T-helper 1 cell treated with Interleukin-12 subunit alpha and Interleukin-12 subunit beta and Interleukin-4 antibody, amounts not matched to agents 30 μg/mL and 1 μg/mL, for 36 hours (primary cell): Measurements from ENCODE around the gene FLNB.

Experiments
- H3K27ac Mint-ChIP-seq: one replicate; pipeline ENCODE4 v1.8.0; 2021; ENCODE audit warnings: mild to moderate bottlenecking, mixed read lengths
- H3K27me3 Mint-ChIP-seq: one replicate; pipeline ENCODE4 v1.8.0; 2021; ENCODE audit warnings: low read depth, mixed read lengths
- H3K36me3 Mint-ChIP-seq: one replicate; pipeline ENCODE4 v1.8.0; 2021; ENCODE audit warnings: low read depth, mixed read lengths
- H3K4me1 Mint-ChIP-seq: one replicate; pipeline ENCODE4 v1.8.0; 2021; ENCODE audit warnings: low read depth, mixed read lengths
- H3K4me3 Mint-ChIP-seq: one replicate; pipeline ENCODE4 v1.8.0; 2021; ENCODE audit warnings: mild to moderate bottlenecking, moderate library complexity, mixed read lengths
- H3K9me3 Mint-ChIP-seq: one replicate; pipeline ENCODE4 v1.8.0; 2021; ENCODE audit warnings: mixed read lengths

FLNB gene

DNA sequence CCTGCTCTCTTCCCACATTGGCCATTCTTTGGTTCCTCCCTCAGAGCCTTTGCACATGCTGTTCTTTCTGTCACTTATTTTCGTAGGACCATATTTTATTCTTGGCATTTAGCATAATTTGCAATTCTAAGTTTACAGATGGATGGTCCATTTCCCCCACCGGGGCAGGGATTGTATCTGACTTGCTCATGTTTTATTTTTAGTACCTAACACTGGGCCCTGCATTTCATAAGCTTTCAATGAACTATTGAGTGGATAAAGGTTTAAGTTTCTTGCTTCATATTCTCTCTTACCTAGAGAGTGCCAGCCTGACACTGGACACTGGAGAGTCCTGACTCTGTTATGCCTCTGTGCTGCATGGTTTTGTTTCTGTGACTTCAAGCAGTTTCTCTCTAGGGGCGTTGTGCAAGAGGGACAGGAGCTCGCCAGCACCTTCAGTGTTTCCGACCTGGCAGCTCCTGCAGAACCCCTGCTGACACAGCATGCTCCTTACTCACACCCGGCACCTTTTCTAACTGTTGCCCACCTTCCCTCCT lies 87.4 kb downstream of the FLNB start:
- Mint-ChIP-seq H3K27me3 (no peaks in the 10 kb centered on the region), H3K36me3 (peaks cover 16% of the 10 kb centered on the region), H3K27ac (no peak overlapping the region), H3K4me3 (no peak overlapping the region), H3K4me1 (no peaks in the 10 kb centered on the region), H3K9me3 (no peaks in the 10 kb centered on the region)

DNA sequence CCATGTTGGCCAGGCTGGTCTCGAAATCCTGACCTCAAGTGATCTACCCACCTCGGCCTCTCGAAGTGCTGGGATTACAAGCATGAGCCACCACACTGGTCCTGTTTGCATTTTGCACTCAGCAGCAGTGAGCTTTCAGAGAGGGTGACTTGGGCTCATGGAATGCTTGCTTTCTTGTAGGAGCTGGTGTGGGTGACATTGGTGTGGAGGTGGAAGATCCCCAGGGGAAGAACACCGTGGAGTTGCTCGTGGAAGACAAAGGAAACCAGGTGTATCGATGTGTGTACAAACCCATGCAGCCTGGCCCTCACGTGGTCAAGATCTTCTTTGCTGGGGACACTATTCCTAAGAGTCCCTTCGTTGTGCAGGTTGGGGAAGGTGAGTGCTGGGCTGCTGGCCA lies 90.3 kb downstream of the FLNB start:
- H3K4me1 Mint-ChIP-seq = no peaks in the 10 kb centered on the region
- H3K27ac Mint-ChIP-seq = no peak overlapping the region
- H3K27me3 Mint-ChIP-seq = no peaks in the 10 kb centered on the region

GRCh38 chr3:58099865-58100264 lies 91.6 kb downstream of the FLNB start:
- Mint-ChIP-seq H3K36me3 (peaks cover 20% of the 10 kb centered on the region), H3K4me3 (no peak overlapping the region), H3K27ac (no peak overlapping the region), H3K9me3 (no peaks in the 10 kb centered on the region), H3K4me1 (no peaks in the 10 kb centered on the region), H3K27me3 (no peaks in the 10 kb centered on the region)

More for the DNA sequence above, 90.3 kb downstream of the FLNB start:
- peaks cover 20% of the 10 kb centered on the region for H3K36me3 Mint-ChIP-seq
- H3K4me3 Mint-ChIP-seq = no peak overlapping the region
- no peaks in the 10 kb centered on the region for H3K9me3 Mint-ChIP-seq

DNA sequence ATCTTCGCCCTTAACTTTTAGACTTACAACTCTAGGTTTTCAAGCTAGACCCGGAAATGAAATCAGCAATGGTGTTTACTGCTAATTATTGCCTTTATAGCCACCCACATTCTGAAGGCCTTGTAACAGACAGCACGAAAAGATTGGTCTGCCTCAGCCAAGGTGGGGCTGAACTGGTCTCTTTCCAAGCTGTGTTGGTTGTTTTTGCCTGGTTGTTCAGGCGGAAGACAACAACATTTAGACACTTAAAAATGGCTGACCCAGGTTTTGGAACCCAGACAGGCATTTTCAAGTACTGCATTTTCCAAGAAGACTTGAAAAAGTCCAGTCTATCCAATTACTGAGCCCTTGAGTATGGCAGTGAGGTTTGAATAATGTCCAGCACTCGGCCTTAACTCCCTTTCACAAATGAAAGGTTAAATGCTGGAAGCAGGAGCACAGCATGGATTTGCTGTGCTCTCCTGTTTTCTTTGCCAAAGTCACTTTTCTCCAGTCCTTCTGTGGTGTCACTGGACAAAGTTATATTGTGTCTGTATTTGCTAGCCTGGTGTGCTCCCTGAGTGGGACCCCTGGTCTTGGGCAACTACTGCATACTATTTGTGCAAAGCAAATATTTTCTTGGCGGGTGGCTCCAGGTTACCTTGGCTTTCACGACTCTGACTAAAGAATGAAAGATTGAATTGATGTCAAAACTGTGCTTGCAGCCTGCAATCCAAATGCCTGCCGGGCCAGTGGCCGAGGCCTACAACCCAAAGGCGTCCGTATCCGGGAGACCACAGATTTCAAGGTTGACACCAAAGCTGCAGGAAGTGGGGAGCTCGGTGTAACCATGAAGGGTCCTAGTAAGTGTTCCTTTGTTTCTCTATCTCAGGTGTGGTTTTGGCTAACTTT lies 93.5 kb downstream of the FLNB start:
- Mint-ChIP-seq H3K4me3 (no peak overlapping the region), H3K27ac (no peak overlapping the region), H3K4me1 (no peaks in the 10 kb centered on the region), H3K9me3 (no peaks in the 10 kb centered on the region), H3K27me3 (no peaks in the 10 kb centered on the region), H3K36me3 (peaks cover 23% of the 10 kb centered on the region)

DNA sequence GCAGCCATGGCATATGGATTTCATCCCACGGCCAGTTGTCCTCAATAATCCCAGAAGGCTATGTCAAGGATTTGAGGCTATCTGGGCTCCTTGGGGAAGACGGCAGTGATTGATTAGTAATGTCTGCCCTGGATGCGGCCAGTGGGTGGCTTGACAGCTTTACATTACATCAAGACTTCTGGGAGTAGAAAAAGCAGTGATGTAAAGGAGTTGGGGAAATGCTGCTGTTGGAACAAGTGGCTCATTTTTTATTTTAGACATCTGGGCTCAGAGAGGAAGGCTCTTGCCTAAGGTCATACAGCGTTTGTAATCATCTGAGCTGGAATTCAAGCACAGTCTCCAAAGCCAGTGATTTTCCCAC lies 94.1 kb downstream of the FLNB start:
- peaks cover 2% of the 10 kb centered on the region for H3K4me1 Mint-ChIP-seq

DNA sequence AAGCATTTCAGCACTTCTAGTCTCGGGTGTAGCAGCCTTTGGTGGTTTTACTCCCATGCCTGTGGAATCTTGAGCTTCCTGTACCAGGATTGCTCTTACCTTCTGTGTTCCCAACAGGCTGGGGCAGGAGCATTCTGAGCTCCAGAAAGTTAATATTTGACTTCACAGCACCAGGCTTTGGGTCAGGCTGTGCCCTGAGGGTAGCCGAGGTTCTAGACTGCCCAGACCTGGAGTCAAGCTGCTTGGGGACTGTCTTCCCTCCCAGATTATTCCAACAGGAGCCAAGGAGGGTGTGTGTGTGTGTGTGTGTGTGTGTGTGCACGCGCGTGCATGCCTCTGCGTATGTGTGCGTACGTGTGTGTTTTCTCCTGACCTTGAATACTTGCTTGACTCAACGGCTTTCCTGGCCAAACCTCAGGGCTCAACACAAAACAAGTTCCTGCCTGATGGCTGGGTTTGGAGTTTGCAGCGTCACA lies 94.8 kb downstream of the FLNB start:
- Mint-ChIP-seq H3K36me3 (peaks cover 29% of the 10 kb centered on the region), H3K27me3 (no peaks in the 10 kb centered on the region), H3K4me1 (peaks cover 2% of the 10 kb centered on the region), H3K27ac (no peak overlapping the region), H3K9me3 (no peaks in the 10 kb centered on the region), H3K4me3 (no peak overlapping the region)

More for the DNA sequence above, 94.1 kb downstream of the FLNB start:
- no peak overlapping the region for H3K27ac Mint-ChIP-seq
- H3K27me3 Mint-ChIP-seq = no peaks in the 10 kb centered on the region
- H3K9me3 Mint-ChIP-seq = no peaks in the 10 kb centered on the region
- H3K4me3 Mint-ChIP-seq = no peak overlapping the region
- peaks cover 27% of the 10 kb centered on the region for H3K36me3 Mint-ChIP-seq

DNA sequence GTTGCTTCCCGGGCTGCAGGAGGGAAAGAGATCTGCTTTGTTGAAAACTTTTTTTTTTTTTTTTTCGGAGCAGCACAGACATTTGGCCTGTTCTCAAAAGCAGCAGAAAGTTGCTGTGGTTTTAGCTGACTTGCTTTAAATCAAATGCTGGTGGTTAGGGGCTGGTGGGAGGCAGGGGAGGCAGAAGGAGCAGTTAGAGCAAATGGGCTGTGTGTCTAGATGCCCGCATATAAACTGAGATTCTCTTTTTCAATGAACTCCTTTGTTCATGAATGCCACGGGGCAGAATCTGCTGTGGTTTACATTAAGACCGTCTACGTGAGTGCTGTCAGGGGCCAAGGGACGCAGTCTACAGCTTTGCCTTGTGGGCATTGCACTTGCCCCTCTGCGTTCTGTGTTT lies 95.9 kb downstream of the FLNB start:
- H3K27ac Mint-ChIP-seq = no peak overlapping the region
- H3K4me1 Mint-ChIP-seq = peaks cover 2% of the 10 kb centered on the region
- H3K4me3 Mint-ChIP-seq = no peak overlapping the region
- H3K9me3 Mint-ChIP-seq = no peaks in the 10 kb centered on the region
- H3K36me3 Mint-ChIP-seq = peaks cover 25% of the 10 kb centered on the region
- no peaks in the 10 kb centered on the region for H3K27me3 Mint-ChIP-seq

DNA sequence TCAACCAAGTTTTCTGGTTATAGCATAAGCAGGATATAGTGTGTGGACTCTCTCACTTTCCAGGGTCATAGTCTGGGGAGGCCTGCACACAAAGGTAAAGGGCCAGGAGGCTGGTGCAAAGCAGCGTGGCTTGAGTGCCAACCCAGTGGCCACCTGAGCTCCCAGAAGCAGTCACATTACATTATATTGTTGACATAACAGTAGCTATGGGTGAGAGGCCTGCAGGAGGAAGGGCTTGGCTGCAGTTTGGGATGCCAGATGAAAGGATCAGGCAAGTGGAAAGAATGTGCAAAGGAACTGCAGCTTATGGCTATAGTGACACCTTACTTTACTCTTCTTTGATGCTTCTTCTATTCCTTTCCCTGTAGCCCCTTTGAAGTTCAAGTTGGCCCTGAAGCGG lies 96.5 kb downstream of the FLNB start:
- Mint-ChIP-seq H3K4me3 (no peak overlapping the region), H3K27ac (no peak overlapping the region), H3K4me1 (peaks cover 2% of the 10 kb centered on the region), H3K9me3 (no peaks in the 10 kb centered on the region), H3K36me3 (peaks cover 25% of the 10 kb centered on the region), H3K27me3 (no peaks in the 10 kb centered on the region)

GRCh38 chr3:58105196-58105595 lies 97.0 kb downstream of the FLNB start:
- no peak overlapping the region for H3K27ac Mint-ChIP-seq
- no peak overlapping the region for H3K4me3 Mint-ChIP-seq
- no peaks in the 10 kb centered on the region for H3K9me3 Mint-ChIP-seq
- H3K4me1 Mint-ChIP-seq = peaks cover 2% of the 10 kb centered on the region
- H3K36me3 Mint-ChIP-seq = peaks cover 27% of the 10 kb centered on the region
- no peaks in the 10 kb centered on the region for H3K27me3 Mint-ChIP-seq

DNA sequence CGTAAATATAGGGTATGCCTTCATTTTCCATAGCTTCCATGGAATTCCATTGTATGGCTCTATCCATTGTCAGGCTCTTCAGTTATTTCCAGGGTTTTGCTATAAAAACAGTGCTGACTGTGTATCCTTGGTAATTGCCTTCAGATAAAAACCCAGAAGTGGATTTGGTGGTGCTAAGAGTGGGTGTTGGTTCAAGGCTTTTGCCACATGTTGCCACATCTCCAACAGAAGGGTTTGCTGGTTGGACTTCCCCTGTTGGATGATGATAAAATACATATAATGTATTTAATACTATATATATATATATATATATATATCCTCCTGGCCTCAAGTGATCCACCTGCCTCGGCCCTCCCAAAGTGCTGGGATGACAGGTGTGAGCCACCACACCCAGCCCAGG lies 97.8 kb downstream of the FLNB start:
- no peaks in the 10 kb centered on the region for H3K27me3 Mint-ChIP-seq
- H3K4me3 Mint-ChIP-seq = no peak overlapping the region
- peaks cover 2% of the 10 kb centered on the region for H3K4me1 Mint-ChIP-seq
- H3K9me3 Mint-ChIP-seq = no peaks in the 10 kb centered on the region
- H3K36me3 Mint-ChIP-seq = peaks cover 31% of the 10 kb centered on the region
- H3K27ac Mint-ChIP-seq = no peak overlapping the region

DNA sequence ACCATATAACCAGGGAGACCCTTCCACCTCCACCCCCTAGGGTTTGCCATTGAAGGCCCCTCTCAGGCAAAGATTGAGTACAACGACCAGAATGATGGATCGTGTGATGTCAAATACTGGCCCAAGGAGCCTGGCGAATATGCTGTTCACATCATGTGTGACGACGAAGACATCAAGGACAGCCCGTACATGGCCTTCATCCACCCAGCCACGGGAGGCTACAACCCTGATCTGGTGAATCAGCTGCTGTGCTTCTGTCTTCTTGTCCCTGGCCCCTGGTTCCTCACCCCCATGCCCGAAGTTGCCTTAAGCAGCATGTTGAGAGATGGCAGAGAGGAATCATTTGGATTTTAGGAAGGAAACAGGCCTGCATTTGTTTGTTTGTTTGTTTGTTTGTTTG lies 98.4 kb downstream of the FLNB start:
- Mint-ChIP-seq H3K4me3 (no peak overlapping the region), H3K36me3 (peaks cover 33% of the 10 kb centered on the region), H3K27me3 (no peaks in the 10 kb centered on the region), H3K4me1 (peaks cover 7% of the 10 kb centered on the region), H3K27ac (no peak overlapping the region), H3K9me3 (no peaks in the 10 kb centered on the region)

- peaks cover 33% of the 10 kb centered on the region for H3K36me3 Mint-ChIP-seq
- peaks cover 11% of the 10 kb centered on the region for H3K4me1 Mint-ChIP-seq
- no peak overlapping the region for H3K27ac Mint-ChIP-seq
Observed at GRCh38 chr3:58107597-58107996, 99.4 kb downstream of the FLNB start.

GRCh38 chr3:58109752-58110151 lies 101.5 kb downstream of the FLNB start:
- peaks cover 44% of the 10 kb centered on the region for H3K36me3 Mint-ChIP-seq
- no peak overlapping the region for H3K4me3 Mint-ChIP-seq
- H3K27ac Mint-ChIP-seq = no peak overlapping the region
- H3K27me3 Mint-ChIP-seq = no peaks in the 10 kb centered on the region
- no peaks in the 10 kb centered on the region for H3K9me3 Mint-ChIP-seq
- H3K4me1 Mint-ChIP-seq = peaks cover 11% of the 10 kb centered on the region

More at GRCh38 chr3:58107597-58107996, 99.4 kb downstream of the FLNB start:
- Mint-ChIP-seq H3K27me3 (no peaks in the 10 kb centered on the region), H3K9me3 (no peaks in the 10 kb centered on the region), H3K4me3 (no peak overlapping the region)

GRCh38 chr3:58111513-58112184 lies 103.4 kb downstream of the FLNB start:
- no peaks in the 10 kb centered on the region for H3K9me3 Mint-ChIP-seq
- no peaks in the 10 kb centered on the region for H3K27me3 Mint-ChIP-seq
- H3K4me3 Mint-ChIP-seq = no peak overlapping the region
- peak overlapping the region; percentile 62 for H3K27ac Mint-ChIP-seq
- H3K36me3 Mint-ChIP-seq = peaks cover 47% of the 10 kb centered on the region
- peaks cover 27% of the 10 kb centered on the region for H3K4me1 Mint-ChIP-seq

- H3K36me3 Mint-ChIP-seq = peaks cover 45% of the 10 kb centered on the region
- H3K4me1 Mint-ChIP-seq = peaks cover 33% of the 10 kb centered on the region
- H3K27me3 Mint-ChIP-seq = no peaks in the 10 kb centered on the region
- no peak overlapping the region for H3K27ac Mint-ChIP-seq
- no peaks in the 10 kb centered on the region for H3K9me3 Mint-ChIP-seq
- H3K4me3 Mint-ChIP-seq = no peak overlapping the region
Observed at GRCh38 chr3:58112185-58112535, 103.9 kb downstream of the FLNB start.
